Uterus (tissue), 2 donors: ENCODE data around the gene SEC24D.

Experiments
- POLR2A ChIP-seq, 2 donors: fragments of 450-650 bp; IDR thresholded peaks; one replicate each; pipeline ENCODE4 v1.6.1; 2016; ENCODE audit warnings: antibody characterized with exemption in 2 of 2, mild to moderate bottlenecking in 1 of 2, moderate library complexity in 1 of 2
- TF ChIP-seq, protein P1 (sequence below), 4 experiments: fragments of 200-600 bp in 2 of 4; fragments of 450-650 bp in 2 of 4; sonication (generic) in 2 of 4; IDR thresholded peaks; one replicate each; pipeline ENCODE4 v1.5.1; 2016 to 2019; ENCODE audit warnings: antibody characterized with exemption in 4 of 4, mild to moderate bottlenecking in 2 of 4, moderate library complexity in 1 of 4

DNA sequence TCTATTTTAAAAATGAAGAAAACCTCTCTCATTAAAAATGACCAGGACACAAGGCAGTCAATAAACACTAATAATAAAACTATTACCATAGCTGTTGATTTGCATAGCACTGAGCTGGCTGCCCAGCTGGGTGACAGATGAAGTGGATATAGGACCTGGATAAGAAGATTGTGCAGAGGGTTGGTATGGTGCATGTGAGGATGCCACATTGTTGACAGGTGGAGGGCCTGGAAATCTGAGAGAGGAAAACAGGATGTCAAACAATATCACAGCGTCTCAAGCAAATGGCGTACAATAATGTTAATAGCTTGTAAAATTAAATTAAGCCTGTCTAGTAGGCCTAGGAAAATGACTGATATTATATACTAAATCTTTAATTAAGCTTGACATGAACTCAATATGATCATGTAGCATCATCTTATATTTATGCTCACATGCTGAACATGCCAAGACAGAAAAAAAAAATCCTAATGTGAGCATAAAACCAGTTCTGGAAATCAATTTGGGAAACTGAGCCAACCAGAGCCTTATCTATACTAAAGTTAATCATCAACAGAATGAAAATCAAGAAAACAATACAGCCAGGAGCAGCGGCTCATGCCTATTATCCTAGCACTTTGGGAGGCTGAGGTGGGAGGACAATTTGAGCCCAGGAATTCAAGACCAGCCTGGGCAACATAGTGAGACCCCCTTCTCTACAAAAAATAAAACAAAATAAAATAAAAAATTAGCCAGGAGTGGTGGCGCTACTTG lies 18.6 kb downstream of the SEC24D start:
- TF ChIP-seq, protein P1, sequence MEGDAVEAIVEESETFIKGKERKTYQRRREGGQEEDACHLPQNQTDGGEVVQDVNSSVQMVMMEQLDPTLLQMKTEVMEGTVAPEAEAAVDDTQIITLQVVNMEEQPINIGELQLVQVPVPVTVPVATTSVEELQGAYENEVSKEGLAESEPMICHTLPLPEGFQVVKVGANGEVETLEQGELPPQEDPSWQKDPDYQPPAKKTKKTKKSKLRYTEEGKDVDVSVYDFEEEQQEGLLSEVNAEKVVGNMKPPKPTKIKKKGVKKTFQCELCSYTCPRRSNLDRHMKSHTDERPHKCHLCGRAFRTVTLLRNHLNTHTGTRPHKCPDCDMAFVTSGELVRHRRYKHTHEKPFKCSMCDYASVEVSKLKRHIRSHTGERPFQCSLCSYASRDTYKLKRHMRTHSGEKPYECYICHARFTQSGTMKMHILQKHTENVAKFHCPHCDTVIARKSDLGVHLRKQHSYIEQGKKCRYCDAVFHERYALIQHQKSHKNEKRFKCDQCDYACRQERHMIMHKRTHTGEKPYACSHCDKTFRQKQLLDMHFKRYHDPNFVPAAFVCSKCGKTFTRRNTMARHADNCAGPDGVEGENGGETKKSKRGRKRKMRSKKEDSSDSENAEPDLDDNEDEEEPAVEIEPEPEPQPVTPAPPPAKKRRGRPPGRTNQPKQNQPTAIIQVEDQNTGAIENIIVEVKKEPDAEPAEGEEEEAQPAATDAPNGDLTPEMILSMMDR (IDR thresholded peaks at IDR 0.05): no peak
- TF ChIP-seq POLR2A (IDR thresholded peaks at IDR 0.05): no peak
